Measurements from ENCODE around the gene CALCR.
"Not testable (repeated sequence)": the region's sequence is repeated elsewhere in the genome, so short reads cannot be mapped to it uniquely, and the experiment has no call there.

The CALCR gene

DNA sequence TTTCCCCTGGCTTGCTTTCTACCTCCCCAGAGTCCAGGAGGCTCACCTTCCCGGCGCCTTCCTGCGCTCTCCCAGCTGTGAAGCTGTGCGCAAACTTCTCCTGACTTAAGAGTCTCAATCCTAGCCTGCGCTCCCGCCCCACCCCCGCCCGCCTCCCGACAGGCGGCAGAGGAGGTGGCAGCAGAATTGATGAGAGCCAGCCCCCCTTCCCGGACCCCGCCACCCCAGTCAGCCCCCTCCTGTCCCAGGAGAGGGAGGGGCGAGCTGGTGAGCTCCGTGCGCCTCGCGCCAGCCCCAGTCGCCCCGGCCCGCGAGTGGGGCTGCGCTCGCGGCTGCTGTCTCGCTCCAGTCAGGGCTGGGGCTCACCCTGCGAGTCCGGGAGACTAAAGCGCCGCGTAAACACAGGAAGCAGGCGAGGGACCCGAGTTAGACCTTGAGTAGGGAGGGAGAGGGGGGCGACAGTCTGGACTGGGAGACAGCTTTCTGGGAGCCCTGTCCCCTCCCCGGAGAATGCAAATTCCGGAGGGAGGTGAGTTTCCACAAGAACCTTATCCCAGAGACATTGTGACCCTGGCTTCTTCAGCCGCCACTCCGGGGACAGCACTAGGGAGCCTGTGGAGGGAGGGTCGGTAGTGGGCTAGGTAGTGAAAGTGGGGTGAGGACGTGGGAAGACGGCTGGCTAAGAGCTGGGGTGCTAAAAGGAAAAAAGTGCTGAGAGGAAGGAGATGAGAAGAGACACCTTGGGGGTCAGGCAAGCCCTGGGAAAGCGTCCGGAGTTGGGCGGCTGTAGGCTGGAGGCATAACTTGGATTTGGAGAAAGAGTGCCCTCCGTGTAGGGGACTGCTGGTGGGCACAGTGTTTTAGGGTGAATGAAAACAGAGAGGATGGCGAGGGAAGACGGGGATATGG is at the start of gene CALCR:
CALCR (minus strand) TSS at position 79 of the 909 bp plus-strand sequence. CDS start 87,743 bp downstream, outside the sequence.
- DNase-seq (ENCODE audit: low spot score) = peak; percentile 11

DNA sequence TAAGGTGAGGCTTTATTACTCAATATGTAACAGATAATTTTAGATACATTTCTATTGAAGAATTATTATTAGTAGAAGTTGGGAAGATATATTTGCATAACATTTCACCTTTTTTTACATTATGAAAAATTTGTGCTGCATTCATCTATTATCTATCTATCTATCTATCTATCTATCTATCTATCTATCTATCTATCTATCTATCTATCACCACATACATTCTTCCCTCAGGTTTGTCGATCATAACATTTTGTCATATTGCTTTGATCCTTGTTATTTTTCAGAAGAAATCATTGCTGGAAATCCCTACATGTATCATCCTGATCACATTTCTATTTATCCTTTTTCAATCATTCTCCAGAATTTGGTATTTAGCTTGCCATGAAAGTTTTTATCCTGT is 49.3 kb upstream of the CALCR start:
- DNase-seq (ENCODE audit: low spot score) = no peak

DNA sequence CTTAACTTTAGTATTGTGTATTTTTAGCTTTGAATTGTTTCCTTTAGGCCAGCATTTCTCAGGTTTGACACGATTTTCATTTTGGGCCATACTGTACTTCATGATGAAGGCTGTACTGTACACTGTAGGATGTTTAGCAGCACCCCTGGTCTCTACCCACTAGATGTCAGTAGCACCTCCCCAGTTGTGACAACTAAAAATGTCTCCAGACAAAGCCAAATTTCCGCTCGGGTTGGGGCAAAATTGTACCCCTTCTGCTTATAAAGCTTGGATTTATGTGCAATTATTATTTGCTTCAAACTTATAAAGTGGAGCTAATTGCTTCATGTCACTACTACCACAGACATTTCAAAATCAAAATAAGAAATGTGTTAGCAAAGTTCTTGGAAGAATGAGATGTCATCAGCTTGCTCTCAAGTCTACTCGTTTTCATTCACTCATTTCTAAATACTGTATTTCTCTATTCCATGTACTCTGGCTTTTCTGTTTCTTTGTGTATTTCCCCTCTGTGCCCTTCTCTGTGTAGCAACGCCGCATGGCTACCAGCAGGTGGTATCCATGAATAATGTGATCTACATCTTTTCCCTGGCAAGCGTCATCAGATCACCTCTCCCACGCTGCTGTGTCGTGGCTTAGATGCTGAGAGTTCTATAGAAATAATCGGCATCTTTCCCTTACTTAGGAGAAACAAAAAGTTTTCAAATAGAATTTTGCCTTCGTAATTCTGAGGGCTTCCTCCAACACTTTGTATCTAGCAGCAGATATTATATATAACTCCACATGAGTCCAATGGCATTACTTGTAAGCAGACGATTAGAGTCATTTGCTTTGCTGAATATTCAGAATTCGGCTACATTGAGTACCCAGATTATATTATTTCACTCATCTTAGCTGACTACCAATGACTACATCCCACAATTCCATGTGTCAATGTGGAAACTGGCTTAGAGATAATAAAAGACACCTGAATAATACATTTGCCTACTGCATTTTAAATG is 47.8 kb upstream of the CALCR start:
- peak; percentile 22 for DNase-seq (ENCODE audit: low spot score)

DNA sequence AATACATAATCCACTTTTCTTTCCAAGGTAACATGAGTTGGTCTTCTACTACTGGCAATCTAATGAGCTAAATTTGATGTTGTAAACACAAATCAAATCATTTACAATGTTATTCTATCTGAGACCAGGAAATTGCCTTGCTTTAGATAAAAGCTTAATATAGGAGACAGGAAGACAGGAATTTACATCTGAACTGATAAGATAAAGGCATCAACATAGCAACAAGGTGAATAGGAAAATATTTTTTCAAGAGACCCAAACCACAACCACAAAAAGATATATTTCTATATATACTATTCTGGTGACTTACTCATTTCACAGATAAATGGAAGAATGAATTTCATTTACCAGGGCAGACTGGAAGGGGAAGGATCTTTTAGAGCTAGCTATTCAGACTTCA is 46.3 kb upstream of the CALCR start:
- DNase-seq (ENCODE audit: low spot score) = no peak

DNA sequence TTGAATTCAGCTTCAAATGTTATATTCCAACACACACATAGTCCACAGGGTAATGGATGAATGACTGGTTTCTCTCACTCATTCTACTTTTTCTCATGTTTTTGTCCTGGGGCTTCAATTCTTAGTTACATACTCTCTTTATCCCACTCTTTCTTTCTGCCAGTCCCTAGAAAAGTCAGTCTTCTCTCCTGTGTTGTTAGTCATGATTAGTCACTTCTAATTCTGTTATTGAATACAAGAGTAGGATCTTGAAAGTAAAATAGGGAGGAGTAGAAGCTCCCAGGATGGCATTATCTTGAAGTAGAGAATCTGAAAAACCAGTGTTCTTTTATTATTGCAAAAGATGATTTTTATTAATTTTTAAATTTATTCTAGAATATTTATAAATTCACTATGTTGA is 45.5 kb upstream of the CALCR start:
- DNase-seq (ENCODE audit: low spot score) = no peak

DNA sequence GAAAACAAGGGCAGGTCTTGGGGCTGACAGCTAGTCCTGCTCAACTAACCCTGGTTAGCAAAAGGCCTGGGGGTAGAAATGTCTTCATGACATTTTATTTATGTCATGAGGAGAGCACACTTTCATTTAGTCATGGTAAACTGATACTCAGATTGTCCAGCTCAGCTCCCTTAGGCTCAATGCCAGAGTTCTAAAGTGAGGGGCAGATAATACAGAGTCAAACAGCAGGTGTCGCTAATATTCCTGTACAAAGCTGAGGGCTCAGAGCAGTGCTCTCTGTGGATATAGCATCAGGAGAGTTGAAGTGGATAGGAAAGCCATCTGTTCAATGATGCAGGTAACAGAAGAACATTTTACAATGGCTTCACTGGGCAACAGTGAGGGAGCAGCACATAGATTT is 26.8 kb upstream of the CALCR start:
- no peak for DNase-seq (ENCODE audit: low spot score)

DNA sequence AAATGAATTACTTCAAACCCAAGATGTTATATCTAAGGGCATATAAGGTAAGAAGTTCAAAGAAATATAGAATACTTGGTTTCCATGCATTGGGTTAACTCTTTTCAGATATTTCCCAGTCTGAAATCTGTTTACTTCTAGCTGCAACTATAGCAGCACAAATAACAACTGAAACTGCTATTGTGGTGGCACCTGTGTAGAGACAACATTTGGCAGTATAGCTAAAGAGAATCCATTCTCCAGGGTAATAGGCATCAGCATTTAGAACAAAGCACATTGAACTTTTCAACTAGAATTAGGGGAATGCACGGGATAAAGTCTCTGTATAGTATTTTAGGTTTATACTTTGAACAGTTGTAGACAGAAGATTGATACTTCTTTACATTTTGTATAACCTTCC is 19.7 kb upstream of the CALCR start:
- no peak for DNase-seq (ENCODE audit: low spot score)

DNA sequence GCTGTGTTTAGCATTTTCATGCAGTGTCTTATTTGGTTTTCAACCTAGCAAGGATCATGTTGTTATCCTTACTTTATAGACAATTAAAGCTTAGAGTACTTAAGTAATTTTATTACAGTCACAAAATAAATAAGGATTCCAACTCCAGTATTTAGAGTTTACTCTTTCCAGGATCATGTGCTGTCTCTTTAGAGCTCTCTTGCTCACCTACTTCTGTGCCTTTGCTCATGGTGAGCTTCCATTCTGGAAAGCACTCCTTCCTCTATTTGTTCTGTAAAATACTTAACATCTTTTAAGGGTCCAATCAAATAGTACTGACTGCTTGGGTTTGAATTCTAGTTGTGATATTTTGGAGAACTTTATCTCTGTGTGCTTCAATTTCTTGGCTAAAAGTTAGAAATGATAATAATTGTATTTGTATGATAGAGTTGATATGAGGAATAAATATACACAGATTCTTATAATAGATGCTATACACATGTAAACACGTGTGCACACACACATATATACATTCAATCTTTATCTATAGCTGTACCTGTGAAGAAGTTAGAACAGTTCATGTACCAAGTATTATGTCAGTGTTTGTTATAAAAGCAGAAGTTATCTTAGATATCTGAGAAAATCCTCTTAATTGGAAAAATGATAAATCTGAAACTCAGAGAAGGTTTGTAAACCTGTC is 18.2 kb upstream of the CALCR start:
- DNase-seq (ENCODE audit: low spot score) = no peak

DNA sequence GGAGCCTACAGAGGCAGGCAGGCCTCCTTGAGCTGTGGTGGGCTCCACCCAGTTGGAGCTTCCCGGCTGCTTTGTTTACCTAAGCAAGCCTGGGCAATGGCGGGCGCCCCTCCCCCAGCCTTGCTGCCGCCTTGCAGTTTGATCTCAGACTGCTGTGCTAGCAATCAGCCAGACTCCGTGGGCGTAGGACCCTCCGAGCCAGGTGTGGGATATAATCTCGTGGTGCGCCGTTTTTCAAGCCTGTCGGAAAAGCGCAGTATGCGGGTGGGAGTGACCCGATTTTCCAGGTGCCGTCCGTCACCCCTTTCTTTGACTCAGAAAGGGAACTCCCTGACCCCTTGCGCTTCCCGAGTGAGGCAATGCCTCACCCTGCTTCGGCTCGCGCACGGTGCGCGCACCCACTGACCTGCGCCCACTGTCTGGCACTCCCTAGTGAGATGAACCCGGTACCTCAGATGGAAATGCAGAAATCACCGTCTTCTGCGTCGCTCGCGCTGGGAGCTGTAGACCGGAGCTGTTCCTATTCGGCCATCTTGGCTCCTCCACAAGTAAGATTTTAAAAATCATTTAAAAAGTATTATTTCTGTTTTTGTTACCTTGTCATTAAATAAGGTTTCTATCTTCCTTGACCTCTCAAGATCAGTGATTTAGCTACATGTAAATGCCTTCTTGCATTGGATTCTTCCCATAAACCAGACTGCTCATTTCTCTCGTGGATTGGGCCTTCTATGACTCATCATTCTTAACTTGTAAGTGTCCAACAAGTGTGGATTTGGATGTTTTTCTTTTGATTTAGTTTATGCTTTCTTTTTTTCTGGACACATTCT is 16.9 kb upstream of the CALCR start:
- not testable (repeated sequence) for DNase-seq (ENCODE audit: low spot score)

DNA sequence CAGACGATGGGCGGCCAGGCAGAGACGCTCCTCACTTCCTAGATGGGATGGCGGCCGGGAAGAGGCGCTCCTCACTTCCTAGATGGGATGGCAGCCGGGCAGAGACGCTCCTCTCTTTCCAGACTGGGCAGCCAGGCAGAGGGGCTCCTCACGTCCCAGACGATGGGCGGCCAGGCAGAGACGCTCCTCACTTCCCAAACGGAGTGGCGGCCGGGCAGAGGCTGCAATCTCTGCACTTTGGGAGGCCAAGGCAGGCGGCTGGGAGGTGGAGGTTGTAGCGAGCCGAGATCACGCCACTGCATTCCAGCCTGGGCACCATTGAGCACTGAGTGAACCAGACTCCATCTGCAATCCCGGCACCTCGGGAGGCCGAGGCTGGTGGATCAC is 11.9 kb upstream of the CALCR start:
- DNase-seq (ENCODE audit: low spot score) = not testable (repeated sequence)

DNA sequence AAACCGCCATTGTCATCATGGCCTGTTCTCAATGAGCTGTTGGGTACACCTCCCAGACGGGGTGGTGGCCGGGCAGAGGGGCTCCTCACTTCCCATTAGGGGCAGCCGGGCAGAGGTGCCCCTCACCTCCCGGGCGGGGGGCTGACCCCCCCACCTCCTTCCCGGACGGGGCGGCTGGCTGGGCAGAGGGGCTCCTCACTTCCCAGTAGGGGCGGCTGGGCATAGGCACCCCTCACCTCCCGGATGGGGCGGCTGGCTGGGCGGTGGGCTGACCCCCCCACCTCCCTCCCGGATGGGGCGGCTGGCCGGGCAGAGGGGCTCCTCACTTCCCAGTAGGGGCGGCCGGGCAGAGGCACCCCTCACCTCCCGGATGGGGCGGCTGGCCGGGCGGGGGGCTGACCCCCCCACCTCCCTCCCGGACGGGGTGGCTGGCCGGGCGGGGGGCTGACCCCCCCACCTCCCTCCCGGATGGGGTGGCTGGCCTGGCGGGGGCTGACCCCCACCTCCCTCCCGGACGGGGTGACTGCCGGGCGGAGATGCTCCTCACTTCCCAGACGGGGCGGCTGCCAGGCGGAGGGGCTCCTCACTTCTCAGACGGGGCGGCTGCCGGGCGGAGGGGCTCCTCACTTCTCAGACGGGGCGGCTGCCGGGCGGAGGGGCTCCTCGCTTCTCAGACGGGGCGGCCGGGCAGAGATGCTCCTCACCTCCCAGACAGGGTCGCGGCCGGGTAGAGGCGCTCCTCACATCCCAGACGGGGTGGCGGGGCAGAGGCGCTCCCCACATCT is 11.4 kb upstream of the CALCR start:
- not testable (repeated sequence) for DNase-seq (ENCODE audit: low spot score)

DNA sequence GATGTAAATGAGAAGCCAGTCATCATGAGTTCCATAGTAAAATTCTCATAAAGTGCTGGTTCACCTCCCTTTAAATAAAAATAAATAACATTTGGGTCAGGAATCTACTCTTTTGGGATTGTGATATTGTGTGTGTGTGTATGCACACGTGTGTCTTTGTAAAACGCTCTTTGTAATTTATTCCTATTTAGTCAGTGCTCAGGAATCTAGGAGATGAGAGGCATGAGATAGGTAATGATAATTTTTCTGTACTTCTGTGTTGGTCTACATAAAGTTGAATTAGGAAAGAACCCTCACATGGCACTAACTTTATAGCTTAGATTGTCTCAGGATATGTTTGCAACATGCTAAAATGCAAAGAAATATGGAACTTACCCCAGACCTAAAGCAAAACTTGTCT is 4.9 kb upstream of the CALCR start:
- no peak for DNase-seq (ENCODE audit: low spot score)

DNA sequence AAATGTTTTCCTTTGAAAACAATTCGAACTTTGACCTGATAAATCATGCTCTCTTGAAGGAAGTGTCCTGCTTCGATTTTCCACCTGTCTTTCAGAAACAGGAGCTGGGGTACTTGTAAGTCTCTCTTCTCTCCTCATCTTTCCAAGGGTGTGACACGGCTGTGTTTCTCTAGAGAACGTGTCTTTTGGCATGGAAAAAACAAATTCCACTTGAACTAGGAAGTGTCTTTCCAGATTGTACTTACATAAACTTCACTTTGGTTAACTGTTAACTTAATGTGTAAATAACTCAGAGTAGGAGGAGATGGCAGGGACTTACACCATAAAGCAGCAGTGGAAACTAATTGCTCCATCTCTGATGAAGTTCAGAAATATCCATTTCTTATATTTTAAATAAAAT is 4.2 kb upstream of the CALCR start:
- no peak for DNase-seq (ENCODE audit: low spot score)

DNA sequence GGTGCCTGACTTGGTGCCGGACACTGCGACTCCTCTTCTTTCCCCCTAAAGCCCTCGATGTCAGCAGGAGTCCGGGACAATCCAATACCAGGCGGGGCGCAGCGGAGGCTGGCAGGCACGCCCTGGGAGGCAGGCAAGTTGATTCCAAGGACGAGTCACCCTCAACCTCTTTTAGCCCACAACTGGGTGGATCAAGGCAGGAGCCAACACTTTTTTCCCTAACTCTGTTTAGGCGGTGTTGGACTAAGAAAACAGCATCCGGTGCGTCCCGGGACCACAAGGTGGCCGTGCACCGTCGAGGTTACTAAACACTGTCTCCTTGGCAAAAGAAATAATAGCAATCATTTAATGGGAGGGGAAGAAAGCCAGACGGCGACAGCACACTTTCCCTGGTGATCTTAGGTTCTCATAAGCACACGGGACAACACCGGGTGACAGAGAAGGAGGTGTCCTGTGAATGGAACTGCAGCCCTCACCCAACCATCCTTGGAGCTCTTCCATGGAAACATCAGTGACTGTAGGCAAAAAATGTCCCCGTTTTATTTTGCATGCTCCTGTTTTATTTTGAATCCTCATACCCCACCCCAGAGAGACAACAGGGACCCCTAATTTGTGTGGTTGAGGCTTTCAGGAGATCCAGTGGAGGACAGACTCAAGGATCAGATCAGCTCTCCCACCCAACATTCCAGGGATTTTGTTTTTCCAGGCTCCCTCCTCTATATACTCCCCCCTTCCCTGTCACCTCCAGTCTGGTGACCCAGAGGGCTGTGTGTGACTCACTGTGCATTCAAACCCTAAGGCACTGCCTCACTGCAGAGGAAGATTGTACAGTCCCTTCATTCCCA is 1.3 kb upstream of the CALCR start:
- peak; percentile 6 for DNase-seq (ENCODE audit: low spot score)

DNA sequence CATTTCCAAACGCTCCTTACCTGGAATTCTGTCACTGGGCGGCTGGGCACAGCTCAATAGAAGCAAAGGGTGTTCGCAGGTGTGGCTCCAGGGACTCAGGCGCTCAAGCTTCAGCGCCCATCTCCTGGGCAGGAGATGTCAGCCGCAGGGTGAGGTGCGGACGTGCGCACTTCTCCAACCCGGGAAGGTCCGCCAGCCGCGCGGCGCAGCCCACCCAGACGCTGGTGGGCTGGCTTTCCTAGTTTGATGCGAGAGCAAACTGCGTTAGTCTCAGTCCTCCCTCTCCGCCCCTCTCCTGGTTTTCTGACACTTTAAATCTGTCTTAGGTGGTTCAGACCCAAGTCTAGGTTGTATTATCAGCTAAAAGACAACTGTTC is 267 bp downstream of the CALCR start:
- no peak for DNase-seq (ENCODE audit: low spot score)

DNA sequence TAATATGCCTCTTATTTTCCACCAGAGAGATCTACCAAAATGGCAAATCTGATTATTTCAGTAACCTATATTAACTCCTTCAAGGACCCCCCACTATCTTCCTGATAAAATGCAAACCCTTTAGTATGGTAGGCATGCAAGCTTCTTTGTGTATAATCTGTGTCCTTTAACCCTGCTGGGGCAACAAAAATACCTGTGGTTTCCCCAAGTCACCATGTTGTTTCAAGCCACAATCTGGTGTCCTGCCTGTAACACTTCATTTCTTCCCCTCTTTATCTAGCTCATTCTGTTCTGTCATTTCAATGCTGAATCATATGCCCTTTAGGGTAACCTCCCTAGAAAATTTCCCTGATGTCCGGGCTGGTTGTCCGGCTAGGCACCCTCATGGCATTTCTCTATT is 5.3 kb downstream of the CALCR start:
- no peak for DNase-seq (ENCODE audit: low spot score)

DNA sequence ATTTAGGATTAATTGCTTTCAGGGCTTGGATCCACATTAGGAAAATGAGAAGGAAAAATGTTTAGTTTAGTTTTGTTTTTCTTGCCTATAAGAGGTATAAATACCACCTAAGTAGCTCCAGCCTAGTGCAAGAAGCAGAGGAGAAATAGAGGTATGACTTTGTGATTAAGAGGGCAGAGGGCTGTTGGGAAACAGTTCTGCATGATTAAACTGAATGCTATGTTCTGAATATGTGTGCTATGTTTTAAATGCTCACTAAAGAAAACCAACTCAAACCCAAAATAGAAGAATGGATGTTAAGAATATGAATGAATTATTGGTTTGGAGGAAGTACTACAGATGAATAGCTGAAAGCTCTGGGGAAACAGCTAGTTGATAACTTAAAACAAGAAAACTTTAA is 7.6 kb downstream of the CALCR start:
- peak; percentile 5 for DNase-seq (ENCODE audit: low spot score)

DNA sequence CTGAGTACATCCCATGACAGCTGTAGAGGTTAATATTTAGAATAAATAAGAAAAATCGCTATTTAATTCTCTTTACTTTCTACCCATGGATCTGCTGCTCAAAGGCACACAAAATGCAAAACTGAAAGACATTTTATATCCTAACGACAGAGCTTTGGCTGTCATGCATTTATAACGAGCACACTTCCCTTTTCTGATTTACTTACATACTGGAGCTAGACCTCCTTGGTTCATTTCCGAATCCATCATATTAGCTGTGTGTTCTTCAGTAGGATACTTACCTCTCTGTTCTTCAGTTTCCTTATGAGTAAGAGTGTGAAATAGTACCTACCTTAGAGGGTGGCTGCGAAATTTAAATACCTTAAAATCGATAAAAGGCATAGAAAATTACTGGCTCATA is 10.9 kb downstream of the CALCR start:
- DNase-seq (ENCODE audit: low spot score) = no peak

DNA sequence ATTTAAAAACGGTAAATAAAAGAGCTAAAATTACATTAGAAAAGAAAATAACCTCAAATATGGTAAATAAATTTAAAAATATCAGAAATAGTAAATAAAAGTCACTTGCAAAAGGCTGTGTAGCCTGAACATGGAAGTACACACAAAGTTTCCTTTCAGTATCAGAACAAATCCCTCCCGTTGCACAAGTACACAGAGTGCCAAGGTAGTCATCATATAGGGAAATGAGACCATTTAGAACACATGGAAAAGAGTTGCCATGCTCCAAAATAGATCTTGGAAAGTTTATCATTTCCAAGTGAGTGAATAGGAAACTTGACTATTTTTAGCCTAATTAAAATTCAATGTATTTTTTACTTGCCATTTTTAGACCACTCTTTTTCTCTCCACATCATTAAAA is 11.6 kb downstream of the CALCR start:
- DNase-seq (ENCODE audit: low spot score) = no peak

DNA sequence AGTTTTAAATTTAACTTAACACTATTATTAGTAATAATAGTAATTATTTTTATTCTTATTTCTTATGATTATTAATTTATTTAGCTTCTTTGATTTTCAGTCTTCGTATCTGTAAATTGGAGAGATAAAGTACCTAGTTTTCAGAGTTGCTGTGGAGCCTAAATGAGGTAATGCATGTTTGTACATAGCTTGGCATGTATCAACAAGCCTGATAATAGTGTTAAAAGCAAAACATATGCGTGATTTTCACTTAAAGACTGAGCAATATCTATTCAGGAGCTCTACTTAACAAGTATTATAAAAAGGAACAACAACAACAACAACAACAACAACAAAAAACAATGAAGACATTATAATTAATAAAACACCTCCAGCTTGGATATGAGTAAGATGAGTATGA is 12.4 kb downstream of the CALCR start:
- DNase-seq (ENCODE audit: low spot score) = no peak

Measured in GM03348 (cell line).